Esophagus muscularis mucosa (tissue), 4 donors: ENCODE data around the gene STK32B.

Experiments
- CTCF ChIP-seq, 3 experiments: fragments of 200-600 bp in 2 of 3; fragments of 450-650 bp in 1 of 3; sonication (generic) in 2 of 3; IDR thresholded peaks; one replicate each; pipeline ENCODE4 v1.5.1; 2017 to 2019; ENCODE audit warnings: antibody characterized with exemption in 3 of 3, mild to moderate bottlenecking in 2 of 3, moderate library complexity in 1 of 3
- EP300 ChIP-seq: sonication (generic); formaldehyde crosslinking; IDR thresholded peaks from one replicate; pipeline ENCODE4 v1.6.1; 2017; ENCODE audit warnings: antibody characterized with exemption
- POLR2A ChIP-seq: fragments of 450-650 bp; IDR thresholded peaks from one replicate; pipeline ENCODE4 v1.6.1; 2017; ENCODE audit warnings: antibody characterized with exemption, moderate library complexity, mild to moderate bottlenecking, low read depth

DNA sequence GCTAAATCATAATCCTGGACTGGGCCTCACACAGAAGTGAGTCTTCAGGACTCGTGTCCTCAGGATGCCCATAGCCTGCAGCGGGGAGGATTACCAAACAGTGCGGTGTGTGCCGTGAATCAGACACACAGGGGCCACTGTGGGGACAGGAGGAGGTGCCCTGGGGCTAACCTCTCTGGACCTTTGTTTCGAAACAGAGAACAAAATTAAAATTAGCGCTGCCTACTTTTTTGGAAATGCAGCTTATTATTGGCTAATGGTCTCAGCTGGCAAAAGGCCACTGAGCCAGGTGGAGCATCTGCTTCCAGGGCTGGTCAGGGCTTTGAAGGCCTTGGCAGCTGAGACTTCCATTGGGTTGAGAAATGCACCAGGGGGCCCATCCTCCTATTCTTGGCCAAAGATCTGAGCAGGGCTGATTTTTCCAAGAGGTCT, 420.9 kb downstream of the STK32B start:
- TF ChIP-seq CTCF (IDR thresholded peaks at IDR 0.05) (no peak), EP300 (no peak), POLR2A (no peak)
